Large intestine (tissue), 3 donors: Measurements from ENCODE around the gene FAM111A. TPM values are rescaled to one million over a fixed set of nuclear protein-coding genes. Genes with fewer than 3 reads are reported as not detected.

ENCODE experiments used
- DNase-seq, 2 donors: peaks; one replicate each; pipeline versions ENCODE4 v3.0.0 to v3.0.0-alpha.2; 2013
- H3K27ac ChIP-seq: one replicate; pipeline ENCODE4 v1.5.1; 2013; ENCODE audit warnings: low read length
- H3K27me3 ChIP-seq: 2 replicates; pipeline ENCODE4 v1.6.1; 2013; ENCODE audit warnings: low read length; ENCODE audit not compliant: control insufficient read depth, insufficient read depth
- H3K36me3 ChIP-seq: 2 replicates; pipeline ENCODE4 v1.6.1; 2013; ENCODE audit warnings: low read length; ENCODE audit not compliant: control insufficient read depth, insufficient read depth
- H3K4me1 ChIP-seq: one replicate; pipeline ENCODE4 v1.6.1; 2013; ENCODE audit warnings: low read length; ENCODE audit not compliant: control insufficient read depth, insufficient read depth
- H3K4me3 ChIP-seq: one replicate; pipeline ENCODE4 v1.5.1; 2013; ENCODE audit warnings: low read length
- H3K9me3 ChIP-seq: one replicate; pipeline ENCODE4 v1.6.1; 2013; ENCODE audit warnings: mild to moderate bottlenecking, low read depth, low read length, moderate library complexity; ENCODE audit not compliant: control insufficient read depth
- WGBS: methylation state at CpG from one replicate; pipeline ENCODE4 v1.1.5; 2013; ENCODE audit warnings: low lambda C conversion rate; ENCODE audit not compliant: insufficient coverage; 5-methylcytosine and 5-hydroxymethylcytosine counted together
- polyA plus RNA-seq: library from polyadenylated mRNA; unstranded; fragments of 120-200 nt; gene quantifications from one replicate; pipeline ENCODE4 v1.2.1, GENCODE V29; 2013

FAM111A gene
- polyA plus RNA-seq, 1 donor = 84.1 TPM

DNA sequence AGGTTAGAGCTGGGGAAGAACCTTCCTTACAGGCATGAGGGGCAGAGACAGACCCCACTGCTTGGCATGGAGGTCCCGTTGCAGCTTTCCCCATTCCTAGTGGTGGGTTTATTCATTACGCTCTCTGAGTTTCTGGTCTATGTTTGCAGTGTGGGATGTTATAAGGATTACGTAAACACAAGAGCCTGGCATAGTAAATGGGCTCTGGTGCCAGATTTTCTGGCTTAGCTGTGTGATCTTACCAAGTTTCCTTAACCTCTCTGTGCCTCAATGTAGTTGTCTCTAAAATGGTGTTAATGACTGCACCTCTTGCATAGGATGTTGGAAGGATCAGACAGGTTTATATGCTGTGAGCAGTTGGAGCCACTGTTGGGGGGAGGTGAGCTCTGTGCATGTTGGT lies 44.4 kb downstream of the FAM111A start:
- peaks cover 76% of the 10 kb centered on the region for H3K36me3 ChIP-seq
- peaks cover 85% of the 10 kb centered on the region for H3K4me1 ChIP-seq
- no peaks in the 10 kb centered on the region for H3K9me3 ChIP-seq
- DNase-seq = no peak
- H3K27ac ChIP-seq = peak overlapping the region; percentile 93
- WGBS = no CpG with 5 or more reads among the region's 3 CpGs
- H3K4me3 ChIP-seq = no peak overlapping the region
- no peaks in the 10 kb centered on the region for H3K27me3 ChIP-seq

DNA sequence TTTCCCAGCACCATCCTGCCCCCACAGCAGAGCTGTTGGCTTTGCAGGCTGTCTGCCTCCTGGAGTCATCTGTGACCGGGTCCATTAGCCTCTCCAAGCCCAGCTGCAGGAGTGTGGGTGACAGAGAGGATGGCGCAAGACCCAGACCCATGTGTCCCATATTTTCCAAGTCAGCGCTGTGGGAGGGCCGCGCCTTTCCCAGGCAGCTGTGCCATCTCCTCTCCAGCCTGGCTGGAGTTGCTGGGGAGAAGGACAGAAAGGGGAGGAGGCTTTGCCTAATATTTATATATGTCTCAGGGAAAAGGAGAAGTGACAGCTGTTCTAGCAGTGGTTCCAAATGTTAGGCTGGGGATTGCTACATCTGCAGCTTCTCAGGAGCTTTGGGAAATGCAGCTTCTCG lies 44.9 kb downstream of the FAM111A start:
- peak; percentile 66 to 69 for DNase-seq
- H3K27me3 ChIP-seq = no peaks in the 10 kb centered on the region
- no CpG with 5 or more reads among the region's 6 CpGs for WGBS
- H3K4me3 ChIP-seq = no peak overlapping the region
- peaks cover 80% of the 10 kb centered on the region for H3K4me1 ChIP-seq
- no peaks in the 10 kb centered on the region for H3K9me3 ChIP-seq
- H3K27ac ChIP-seq = peak overlapping the region; percentile 93
- H3K36me3 ChIP-seq = peaks cover 76% of the 10 kb centered on the region

DNA sequence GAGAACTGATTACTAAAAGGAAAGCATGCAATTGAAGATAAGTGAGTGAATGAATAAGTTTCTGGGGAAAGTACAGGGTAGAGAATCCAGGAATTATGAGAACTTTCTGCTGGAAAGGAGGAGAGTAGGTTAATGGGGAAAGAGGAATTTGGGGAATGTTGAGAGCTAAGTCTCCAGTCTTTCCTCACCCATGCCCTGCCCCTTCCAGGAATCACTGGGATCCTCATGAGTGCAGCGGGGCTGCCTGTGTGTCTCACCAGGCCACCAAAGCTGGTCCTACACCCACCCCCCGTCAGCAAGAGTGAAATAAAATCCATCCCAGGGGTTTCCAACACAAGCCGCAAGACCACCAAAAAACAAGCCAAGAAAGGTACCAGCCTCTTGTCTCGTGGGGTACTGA lies 46.3 kb downstream of the FAM111A start:
- peaks cover 75% of the 10 kb centered on the region for H3K36me3 ChIP-seq
- H3K4me3 ChIP-seq = no peak overlapping the region
- no peak overlapping the region for H3K27ac ChIP-seq
- no peak for DNase-seq
- no CpG with 5 or more reads among the region's 4 CpGs for WGBS
- H3K4me1 ChIP-seq = peaks cover 67% of the 10 kb centered on the region
- H3K27me3 ChIP-seq = no peaks in the 10 kb centered on the region
- no peaks in the 10 kb centered on the region for H3K9me3 ChIP-seq

DNA sequence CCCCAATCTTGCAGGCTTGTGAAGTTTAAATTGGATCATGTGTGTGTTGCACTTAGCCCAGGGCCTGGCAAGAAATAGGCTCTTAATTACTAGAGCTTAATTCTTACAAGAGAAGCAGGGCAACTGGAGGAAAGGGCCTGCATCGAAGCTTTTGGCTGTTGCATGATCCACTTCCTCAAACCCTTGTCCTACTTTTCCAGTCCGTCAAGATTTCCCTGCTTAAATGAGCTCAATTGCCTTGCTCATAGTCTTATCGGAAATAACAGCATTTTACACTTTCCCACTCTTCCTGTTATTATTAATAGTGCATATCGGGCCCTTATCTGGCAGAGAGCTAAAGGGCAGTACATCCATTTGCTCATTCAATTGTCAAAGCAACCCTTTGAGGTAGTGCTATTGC lies 47.3 kb downstream of the FAM111A start:
- Histone ChIP-seq H3K4me1 (peaks cover 56% of the 10 kb centered on the region), H3K4me3 (no peak overlapping the region), H3K36me3 (peaks cover 79% of the 10 kb centered on the region), H3K27ac (peak overlapping the region; percentile 14), H3K27me3 (no peaks in the 10 kb centered on the region), H3K9me3 (no peaks in the 10 kb centered on the region)
- WGBS = no CpG with 5 or more reads among the region's 4 CpGs
- peak in 1 of 2 donors; percentile 53 for DNase-seq

DNA sequence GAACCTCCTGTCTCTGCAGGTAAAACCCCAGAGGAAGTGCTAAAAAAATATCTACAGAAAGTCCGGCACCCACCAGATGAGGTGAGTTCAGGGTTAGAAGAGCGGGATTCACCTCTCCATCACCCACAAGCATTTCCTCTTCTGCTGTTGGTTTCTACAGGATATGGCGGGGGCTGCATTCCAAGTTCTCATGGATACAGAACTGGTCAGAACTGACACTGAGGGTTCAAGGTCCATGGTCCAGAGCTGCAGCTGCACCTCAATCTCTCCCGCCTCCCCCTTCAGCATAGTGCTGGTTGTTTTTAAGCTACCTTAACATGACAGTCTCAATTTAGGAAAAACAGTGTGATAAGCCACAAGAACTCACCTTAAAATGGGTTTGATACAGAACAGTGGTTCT lies 48.4 kb downstream of the FAM111A start:
- H3K4me1 ChIP-seq = peaks cover 45% of the 10 kb centered on the region
- H3K27ac ChIP-seq = peak overlapping the region; percentile 70
- no CpG with 5 or more reads among the region's 4 CpGs for WGBS

DNA sequence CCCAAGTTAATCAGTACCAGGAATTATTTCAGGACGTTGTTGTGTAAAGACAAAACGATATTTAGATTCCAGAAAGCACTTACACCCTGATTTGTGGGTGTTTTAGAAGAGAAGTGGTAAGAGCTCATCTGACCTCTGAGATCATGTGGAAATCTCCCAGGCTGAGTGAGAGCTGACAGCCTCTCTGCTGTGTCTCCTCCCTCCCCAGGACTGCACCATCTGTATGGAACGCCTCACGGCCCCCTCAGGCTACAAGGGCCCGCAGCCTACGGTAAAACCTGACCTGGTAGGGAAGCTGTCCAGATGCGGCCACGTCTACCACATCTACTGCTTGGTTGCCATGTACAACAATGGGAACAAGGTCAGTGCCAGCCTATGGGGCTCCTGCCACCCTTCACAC lies 49.2 kb downstream of the FAM111A start:
- H3K9me3 ChIP-seq = no peaks in the 10 kb centered on the region
- peak overlapping the region; percentile 70 for H3K27ac ChIP-seq
- peaks cover 38% of the 10 kb centered on the region for H3K4me1 ChIP-seq
- DNase-seq = peak in 1 of 2 donors; percentile 37
- H3K4me3 ChIP-seq = no peak overlapping the region
- no CpG with 5 or more reads among the region's 8 CpGs for WGBS
- no peaks in the 10 kb centered on the region for H3K27me3 ChIP-seq
- peaks cover 94% of the 10 kb centered on the region for H3K36me3 ChIP-seq

More for the DNA sequence above, 48.4 kb downstream of the FAM111A start:
- Histone ChIP-seq H3K27me3 (no peaks in the 10 kb centered on the region), H3K4me3 (no peak overlapping the region), H3K36me3 (peaks cover 90% of the 10 kb centered on the region), H3K9me3 (no peaks in the 10 kb centered on the region)
- peak; percentile 54 to 76 for DNase-seq

DNA sequence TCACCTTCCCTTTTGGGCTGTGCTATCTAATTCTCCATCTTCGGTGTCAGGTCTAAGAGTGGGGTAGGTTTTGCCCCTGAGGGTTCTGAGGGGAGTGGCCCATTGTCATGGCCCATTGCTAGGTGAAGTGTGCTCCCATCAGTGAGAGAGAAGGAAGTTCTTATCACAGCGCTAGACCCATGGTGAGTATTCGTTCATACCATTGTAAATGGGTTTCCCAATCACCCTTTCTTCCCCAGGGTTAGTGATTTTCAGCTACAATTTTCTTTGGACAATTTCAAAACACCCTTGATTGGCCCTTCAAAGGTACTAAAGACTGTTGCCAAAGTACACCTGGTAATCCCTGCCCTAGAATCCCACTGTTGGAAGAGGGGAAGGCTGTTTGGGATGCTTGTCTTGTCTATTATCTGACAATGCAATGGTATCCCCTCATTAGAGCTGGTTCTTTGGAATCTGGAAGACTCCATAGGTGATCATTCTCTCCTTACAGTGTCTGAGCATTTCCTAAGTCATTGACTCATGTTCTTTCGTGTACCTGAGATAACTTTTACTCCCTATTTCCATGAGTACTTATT lies 49.9 kb downstream of the FAM111A start:
- Histone ChIP-seq H3K27ac (peak overlapping the region; percentile 25), H3K9me3 (no peaks in the 10 kb centered on the region), H3K27me3 (no peaks in the 10 kb centered on the region), H3K4me3 (no peak overlapping the region), H3K4me1 (peaks cover 32% of the 10 kb centered on the region), H3K36me3 (peaks cover 97% of the 10 kb centered on the region)
- 100% methylated on average over 1 of the region's 4 CpGs for WGBS
- DNase-seq = no peak

DNA sequence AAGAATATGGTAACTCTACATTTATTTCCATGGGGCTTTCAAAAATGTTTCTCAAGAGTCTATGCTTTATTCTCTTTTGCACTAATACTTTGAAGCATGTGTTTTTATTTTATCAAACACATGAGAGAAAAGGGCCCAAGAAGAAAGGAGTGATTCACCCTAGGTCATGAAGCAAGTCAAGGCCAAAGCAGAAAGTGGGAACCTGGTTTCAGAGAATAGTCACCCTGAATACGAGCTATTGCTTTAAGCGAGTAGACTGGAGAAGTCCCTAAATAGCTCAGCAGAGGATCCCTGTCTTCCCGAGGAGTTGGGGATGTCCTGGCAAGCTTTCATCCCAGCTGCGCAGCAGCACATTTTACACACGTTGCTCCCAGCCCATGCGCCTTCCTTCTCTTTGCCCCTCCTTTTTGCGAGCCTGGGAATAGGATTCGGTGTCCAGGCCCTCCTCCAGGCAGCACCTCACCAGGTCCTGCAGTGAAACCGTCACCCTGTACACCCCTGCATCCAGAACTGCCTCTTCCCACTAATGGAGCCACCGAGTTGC lies 51.0 kb downstream of the FAM111A start:
- H3K4me1 ChIP-seq = peaks cover 23% of the 10 kb centered on the region
- peaks cover 96% of the 10 kb centered on the region for H3K36me3 ChIP-seq
- no peak for DNase-seq
- no peak overlapping the region for H3K4me3 ChIP-seq
- WGBS = no CpG with 5 or more reads among the region's 10 CpGs
- H3K27me3 ChIP-seq = no peaks in the 10 kb centered on the region
- H3K27ac ChIP-seq = no peak overlapping the region
- no peaks in the 10 kb centered on the region for H3K9me3 ChIP-seq

DNA sequence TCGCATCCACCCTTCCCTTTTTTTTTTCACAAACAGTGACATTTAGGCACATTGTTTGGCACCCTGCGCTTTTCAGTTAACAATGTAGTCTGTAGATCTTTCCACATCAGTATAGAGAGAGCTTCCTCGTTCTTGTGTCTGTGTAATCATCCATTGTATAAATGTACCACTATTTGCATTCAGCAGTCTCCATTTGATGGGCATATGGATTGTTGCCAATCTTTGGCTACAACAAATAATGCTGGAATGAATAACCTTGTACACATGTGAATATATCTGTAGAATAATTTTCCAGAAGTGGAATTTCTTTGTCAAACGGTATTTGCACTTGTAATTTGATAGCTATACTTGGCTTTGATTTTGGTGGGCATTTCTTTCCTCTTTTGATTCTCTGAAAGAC lies 52.9 kb downstream of the FAM111A start:
- Histone ChIP-seq H3K36me3 (peaks cover 93% of the 10 kb centered on the region), H3K4me3 (no peak overlapping the region), H3K4me1 (peaks cover 11% of the 10 kb centered on the region), H3K9me3 (no peaks in the 10 kb centered on the region), H3K27ac (no peak overlapping the region), H3K27me3 (no peaks in the 10 kb centered on the region)
- no peak for DNase-seq
- 100% methylated on average over 1 of the region's 4 CpGs for WGBS

DNA sequence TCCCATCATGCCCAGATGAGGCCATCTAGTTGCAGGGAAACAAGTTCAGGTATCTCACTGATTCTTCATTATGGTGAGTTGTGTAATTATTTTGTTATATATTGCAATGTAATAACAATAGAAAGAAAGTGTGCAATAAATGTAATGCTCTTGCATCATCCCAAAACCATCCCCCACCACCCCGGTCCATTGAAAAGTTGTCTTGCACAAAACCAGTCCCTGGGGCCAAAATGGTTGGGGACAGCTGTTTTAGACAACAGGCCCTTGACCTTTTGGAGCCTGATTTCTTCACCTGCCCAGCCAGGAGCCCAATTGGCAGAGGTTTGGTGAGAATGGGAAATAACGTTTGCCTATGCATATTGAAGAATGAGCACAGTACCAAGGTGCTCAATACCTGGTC lies 54.1 kb downstream of the FAM111A start:
- H3K4me3 ChIP-seq = no peak overlapping the region
- WGBS = 100% methylated on average over 1 of the region's 2 CpGs
- peaks cover 92% of the 10 kb centered on the region for H3K36me3 ChIP-seq

DNA sequence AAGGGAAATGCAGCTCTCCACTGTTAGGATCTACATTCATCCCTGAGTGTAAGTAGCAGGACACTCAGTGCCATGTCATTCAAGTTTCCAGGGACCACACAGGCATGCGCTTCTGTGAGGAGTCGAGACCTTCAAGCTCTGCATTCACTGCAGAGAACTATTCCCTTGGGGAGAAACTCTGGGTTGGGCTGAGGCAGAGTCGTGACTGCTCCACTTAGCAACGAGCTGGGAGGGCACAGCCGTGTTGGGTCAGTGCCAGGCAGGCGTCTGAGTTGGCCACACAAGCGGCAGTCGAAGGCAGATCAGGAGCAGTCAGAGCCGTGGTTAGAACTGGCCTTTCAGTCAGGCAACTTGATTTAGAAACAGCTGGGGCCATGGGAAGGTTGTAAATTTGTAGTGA lies 55.3 kb downstream of the FAM111A start:
- H3K27ac ChIP-seq = no peak overlapping the region
- peaks cover 91% of the 10 kb centered on the region for H3K36me3 ChIP-seq
- WGBS = no CpG with 5 or more reads among the region's 9 CpGs

More for the DNA sequence above, 54.1 kb downstream of the FAM111A start:
- no peak for DNase-seq
- H3K9me3 ChIP-seq = no peaks in the 10 kb centered on the region
- no peak overlapping the region for H3K27ac ChIP-seq
- peaks cover 7% of the 10 kb centered on the region for H3K4me1 ChIP-seq
- no peaks in the 10 kb centered on the region for H3K27me3 ChIP-seq

More for the DNA sequence above, 55.3 kb downstream of the FAM111A start:
- DNase-seq = peak in 1 of 2 donors; percentile 42
- H3K9me3 ChIP-seq = no peaks in the 10 kb centered on the region
- peaks cover 7% of the 10 kb centered on the region for H3K4me1 ChIP-seq
- no peak overlapping the region for H3K4me3 ChIP-seq
- H3K27me3 ChIP-seq = no peaks in the 10 kb centered on the region
